Upper lobe of left lung (tissue), 6 donors: ENCODE data around the gene USH1G. TPM values are rescaled to one million over a fixed set of nuclear protein-coding genes. Genes with fewer than 3 reads are reported as not detected.

Experiments
- ATAC-seq, 2 donors: fragments of 200-7000 bp; cut with Tn5 transposase; one replicate each; pipeline ENCODE4 v1.9.1; 2022; ENCODE audit warnings: mild to moderate bottlenecking in 2 of 2, moderate library complexity in 2 of 2; ENCODE audit not compliant: low FRiP score in 2 of 2
- DNase-seq, 2 donors: peaks; one replicate each; pipeline ENCODE4 v3.0.0-alpha.2; 2019 to 2020
- H3K27ac ChIP-seq, 4 donors: fragments of 200-600 bp; sonication (generic); one replicate each; pipeline ENCODE4 v1.5.1; 2016 to 2019
- H3K27me3 ChIP-seq, 4 donors: fragments of 200-600 bp; sonication (generic); one replicate each; pipeline ENCODE4 v1.5.1; 2017 to 2019
- H3K36me3 ChIP-seq, 4 donors: fragments of 200-600 bp; sonication (generic); one replicate each; pipeline ENCODE4 v1.5.1; 2016 to 2019
- H3K4me1 ChIP-seq, 4 donors: fragments of 200-600 bp; sonication (generic); one replicate each; pipeline ENCODE4 v1.5.1; 2018 to 2019
- H3K4me3 ChIP-seq, 4 donors: fragments of 200-600 bp; sonication (generic); one replicate each; pipeline ENCODE4 v1.5.1; 2017 to 2019; ENCODE audit warnings: mild to moderate bottlenecking in 2 of 4, moderate library complexity in 1 of 4
- H3K9me3 ChIP-seq, 4 donors: fragments of 200-600 bp; sonication (generic); one replicate each; pipeline ENCODE4 v1.5.1; 2018 to 2019
- CTCF ChIP-seq, 6 experiments: fragments of 450-650 bp in 4 of 6; fragments of 200-600 bp in 2 of 6; sonication (generic) in 2 of 6; IDR thresholded peaks; one replicate each; pipeline ENCODE4 v1.5.1; 2016 to 2019; ENCODE audit warnings: antibody characterized with exemption in 6 of 6
- EP300 ChIP-seq, 4 donors: sonication (generic); formaldehyde crosslinking; IDR thresholded peaks; one replicate each; pipeline ENCODE4 v1.5.1; 2017; ENCODE audit warnings: antibody characterized with exemption in 4 of 4, control low read depth in 2 of 4
- POLR2A ChIP-seq, 4 donors: fragments of 450-650 bp; IDR thresholded peaks; one replicate each; pipeline ENCODE4 v1.5.1; 2016 to 2017; ENCODE audit warnings: antibody characterized with exemption in 4 of 4, mild to moderate bottlenecking in 2 of 4
- POLR2AphosphoS5 ChIP-seq, 2 donors: sonication (generic); formaldehyde crosslinking; IDR thresholded peaks; one replicate each; pipeline ENCODE4 v1.5.1; 2017; ENCODE audit warnings: antibody characterized with exemption in 2 of 2
- WGBS, 2 donors: methylation state at CpG; one replicate each; pipeline ENCODE4 v1.1.5; 2017 to 2018; 5-methylcytosine and 5-hydroxymethylcytosine counted together
- total RNA-seq, 6 donors: library from RNA; depleted of rRNA in 4 of 6; stranded (reverse); fragments of >200 nt in 4 of 6; gene quantifications; one replicate each; pipeline versions ENCODE4 v1.1.0 to v1.2.1, GENCODE V29; 2016 to 2021
- donor health status: DM: no; HTN: no; CAD: no; lungs with moderate emphysema.
- donor health status: DM: no; HTN: yes; CAD: no; lungs with severe emphysema.

The USH1G gene
- total RNA-seq, 6 donors from 2014 or later = 0.13 TPM; not detected in 5

GRCh38 chr17:74954115-74954514 lies 31.1 kb upstream of the USH1G start:
- no peaks in the 10 kb centered on the region for H3K4me1 ChIP-seq
- no peak for TF ChIP-seq POLR2AphosphoS5 (IDR thresholded peaks at IDR 0.05)
- no peak for TF ChIP-seq CTCF (IDR thresholded peaks at IDR 0.05)
- no peak for TF ChIP-seq EP300 (IDR thresholded peaks at IDR 0.05)
- TF ChIP-seq POLR2A (IDR thresholded peaks at IDR 0.05) = no peak
- peaks cover 0 to 41% (median 1%) of the 10 kb centered on the region in 4 donors for H3K36me3 ChIP-seq
- no peaks in the 10 kb centered on the region for H3K27me3 ChIP-seq
- H3K4me3 ChIP-seq = no peak overlapping the region
- peaks cover 0 to 8% (median 0%) of the 10 kb centered on the region in 4 donors for H3K9me3 ChIP-seq
- no peak for DNase-seq
- WGBS, 2 donors = 83 to 92% methylated on average over 5 to 15 of the region's 15 CpGs
- H3K27ac ChIP-seq = no peak overlapping the region
- no peak for ATAC-seq

- no peaks in the 10 kb centered on the region for H3K27me3 ChIP-seq
- H3K4me3 ChIP-seq = no peak overlapping the region
- H3K36me3 ChIP-seq = peaks cover 0 to 38% (median 1%) of the 10 kb centered on the region in 4 donors
- no peak overlapping the region for H3K27ac ChIP-seq
- no peak for ATAC-seq
- no peaks in the 10 kb centered on the region for H3K4me1 ChIP-seq
- TF ChIP-seq CTCF (IDR thresholded peaks at IDR 0.05) (no peak), EP300 (IDR thresholded peaks at IDR 0.05) (no peak), POLR2A (IDR thresholded peaks at IDR 0.05) (no peak), POLR2AphosphoS5 (IDR thresholded peaks at IDR 0.05) (no peak)
- no peak for DNase-seq
- H3K9me3 ChIP-seq = peaks cover 0 to 8% (median 0%) of the 10 kb centered on the region in 4 donors
- WGBS, 2 donors = 79 to 83% methylated on average over 6 to 11 of the region's 11 CpGs
These were observed 30.2 kb upstream of the USH1G start for GRCh38 chr17:74953134-74953687.

- Histone ChIP-seq H3K4me3 (no peak overlapping the region), H3K36me3 (peaks cover 0 to 36% (median 1%) of the 10 kb centered on the region in 4 donors), H3K27ac (no peak overlapping the region), H3K27me3 (no peaks in the 10 kb centered on the region), H3K9me3 (peaks cover 0 to 8% (median 0%) of the 10 kb centered on the region in 4 donors), H3K4me1 (no peaks in the 10 kb centered on the region)
- no peak for TF ChIP-seq POLR2A (IDR thresholded peaks at IDR 0.05)
- TF ChIP-seq CTCF (IDR thresholded peaks at IDR 0.05) = no peak
- ATAC-seq (no peak), DNase-seq (no peak)
- 86 to 87% methylated on average over 21 to 24 of the region's 24 CpGs for WGBS, 2 donors
These were observed 29.5 kb upstream of the USH1G start for GRCh38 chr17:74952431-74953133.

- no peak for DNase-seq
- Histone ChIP-seq H3K4me3 (no peak overlapping the region), H3K27me3 (no peaks in the 10 kb centered on the region), H3K36me3 (peaks cover 0 to 36% (median 1%) of the 10 kb centered on the region in 4 donors), H3K4me1 (no peaks in the 10 kb centered on the region), H3K9me3 (peaks cover 0 to 7% (median 0%) of the 10 kb centered on the region in 4 donors), H3K27ac (no peak overlapping the region)
- TF ChIP-seq POLR2A (IDR thresholded peaks at IDR 0.05) (no peak), EP300 (IDR thresholded peaks at IDR 0.05) (no peak), POLR2AphosphoS5 (IDR thresholded peaks at IDR 0.05) (no peak), CTCF (IDR thresholded peaks at IDR 0.05) (no peak)
- no peak for ATAC-seq
- 86 to 88% methylated on average over 19 to 22 of the region's 32 CpGs for WGBS, 2 donors
These were observed 28.8 kb upstream of the USH1G start for GRCh38 chr17:74951680-74952421.
